Measurements from ENCODE around the gene RYR3. TPM values are rescaled to one million over a fixed set of nuclear protein-coding genes. Genes with fewer than 3 reads are reported as not detected.

Gene RYR3
- total and polyA plus RNA-seq, 2 donors (not counting 1 experiment from before 2014, with no cell fraction given) = not detected

GRCh38 chr15:33398555-33398954, 87.8 kb downstream of the RYR3 start:
- Histone ChIP-seq H3K27me3 (replicated peaks in 1 of 4; ENCODE audit: control extremely low read depth in 1 of 4, control insufficient read depth in 3 of 4, insufficient read depth in 4 of 4, low read length in 3 of 4) (no peaks in the 10 kb centered on the region), H3K4me1 (ENCODE audit: control insufficient read depth in 2 of 2, insufficient read depth in 2 of 2, low read length in 2 of 2) (no peaks in the 10 kb centered on the region), H3K79me2 (ENCODE audit: control insufficient read depth, insufficient read depth, low read length) (no peaks in the 10 kb centered on the region), H3K27ac (ENCODE audit: low read length in 2 of 2) (no peak overlapping the region), H3K36me3 (replicated peaks in 1 of 2; ENCODE audit: control extremely low read depth in 1 of 2, control insufficient read depth in 1 of 2, extremely low read depth in 1 of 2, insufficient read depth in 2 of 2, low read length in 1 of 2) (no peaks in the 10 kb centered on the region), H3K9ac (ENCODE audit: low read length) (no peak overlapping the region), H3K4me2 (replicated peaks; ENCODE audit: low read depth, low read length, poor library complexity, severe bottlenecking) (no peak overlapping the region), H2AFZ (ENCODE audit: insufficient read depth, low read depth, low read length, poor library complexity, severe bottlenecking) (no peak overlapping the region), H3K9me3 (ENCODE audit: control extremely low read depth in 1 of 3, control insufficient read depth in 2 of 3, insufficient read depth in 1 of 3, low read length in 2 of 3) (peaks cover 0 to 2% (median 0%) of the 10 kb centered on the region in 3 donors), H4K20me1 (ENCODE audit: control insufficient read depth, insufficient read depth, low read length, poor library complexity, severe bottlenecking) (no peaks in the 10 kb centered on the region), H3K4me3 (ENCODE audit: control extremely low read depth in 1 of 5, extremely low read depth in 1 of 5, insufficient read depth in 1 of 5, low read depth in 2 of 5, low read length in 4 of 5) (no peak overlapping the region)
- ChIA-PET CTCF (no interaction called here), POLR2A (no interaction called here)
- intact Hi-C loops (cut with micrococcal nuclease) = no loop called here
- ATAC-seq (ENCODE audit: low read depth) (no peak), DNase-seq (no peak)
- WGBS (ENCODE audit: insufficient coverage) = 98% methylated on average over 7 of the region's 10 CpGs
- TF ChIP-seq CTCF (IDR thresholded peaks at IDR 0.05) (no peak), EZH2 (IDR thresholded peaks at IDR 0.05; ENCODE audit: borderline replicate concordance, insufficient read depth, low read depth, low read length, poor library complexity, severe bottlenecking) (no peak)
- no peak overlapping the region for H3K27ac Mint-ChIP-seq
- H3K27me3 Mint-ChIP-seq = no peaks in the 10 kb centered on the region
- H3K9me3 Mint-ChIP-seq (ENCODE audit: insufficient read depth) = no peaks in the 10 kb centered on the region
- no peak overlapping the region for H3K4me3 Mint-ChIP-seq
- no peaks in the 10 kb centered on the region for H3K4me1 Mint-ChIP-seq

GRCh38 chr15:33400941-33401340, 90.2 kb downstream of the RYR3 start:
- no peak overlapping the region for H2AFZ ChIP-seq (ENCODE audit: insufficient read depth, low read depth, low read length, poor library complexity, severe bottlenecking)
- 100% methylated on average over 3 of the region's 3 CpGs for WGBS (ENCODE audit: insufficient coverage)
- H3K27ac ChIP-seq (ENCODE audit: low read length in 2 of 2) = no peak overlapping the region
- H3K36me3 ChIP-seq (replicated peaks in 1 of 2; ENCODE audit: control extremely low read depth in 1 of 2, control insufficient read depth in 1 of 2, extremely low read depth in 1 of 2, insufficient read depth in 2 of 2, low read length in 1 of 2) = no peaks in the 10 kb centered on the region
- H3K9me3 ChIP-seq (ENCODE audit: control extremely low read depth in 1 of 3, control insufficient read depth in 2 of 3, insufficient read depth in 1 of 3, low read length in 2 of 3) = peaks cover 0 to 2% (median 0%) of the 10 kb centered on the region in 3 donors
- POLR2A ChIA-PET = no interaction called here
- no peaks in the 10 kb centered on the region for H4K20me1 ChIP-seq (ENCODE audit: control insufficient read depth, insufficient read depth, low read length, poor library complexity, severe bottlenecking)
- intact Hi-C loops (cut with micrococcal nuclease) = no loop called here
- Mint-ChIP-seq H3K4me3 (no peak overlapping the region), H3K4me1 (no peaks in the 10 kb centered on the region), H3K9me3 (ENCODE audit: insufficient read depth) (no peaks in the 10 kb centered on the region), H3K27me3 (no peaks in the 10 kb centered on the region), H3K27ac (no peak overlapping the region)
- ATAC-seq (ENCODE audit: low read depth) = no peak
- no peaks in the 10 kb centered on the region for H3K79me2 ChIP-seq (ENCODE audit: control insufficient read depth, insufficient read depth, low read length)
- DNase-seq = no peak
- CTCF ChIA-PET = no interaction called here
- no peak overlapping the region for H3K4me3 ChIP-seq (ENCODE audit: control extremely low read depth in 1 of 5, extremely low read depth in 1 of 5, insufficient read depth in 1 of 5, low read depth in 2 of 5, low read length in 4 of 5)
- H3K4me1 ChIP-seq (ENCODE audit: control insufficient read depth in 2 of 2, insufficient read depth in 2 of 2, low read length in 2 of 2) = no peaks in the 10 kb centered on the region
- no peak for TF ChIP-seq EZH2 (IDR thresholded peaks at IDR 0.05; ENCODE audit: borderline replicate concordance, insufficient read depth, low read depth, low read length, poor library complexity, severe bottlenecking)
- TF ChIP-seq CTCF (IDR thresholded peaks at IDR 0.05) = no peak
- H3K9ac ChIP-seq (ENCODE audit: low read length) = no peak overlapping the region
- H3K4me2 ChIP-seq (replicated peaks; ENCODE audit: low read depth, low read length, poor library complexity, severe bottlenecking) = no peak overlapping the region
- no peaks in the 10 kb centered on the region for H3K27me3 ChIP-seq (replicated peaks in 1 of 4; ENCODE audit: control extremely low read depth in 1 of 4, control insufficient read depth in 3 of 4, insufficient read depth in 4 of 4, low read length in 3 of 4)
